Fibroblast of pulmonary artery (primary cell): Measurements from ENCODE around the gene LRRC4C.

ENCODE experiments used
- DNase-seq: peaks from one replicate; pipeline ENCODE4 v3.0.0-alpha.2; 2010; ENCODE audit warnings: low read depth
- H3K4me3 ChIP-seq: replicated peaks from 2 replicates; pipeline ENCODE4 v1.5.1; 2011; ENCODE audit warnings: low read depth, mild to moderate bottlenecking, control low read depth, low read length, moderate library complexity
- TF ChIP-seq, protein P1 (sequence below): IDR thresholded peaks from 2 replicates; pipeline ENCODE4 v1.5.1; 2011; ENCODE audit warnings: mild to moderate bottlenecking, control low read depth, low read length, inconsistent platforms; ENCODE audit errors: missing control alignments

Gene LRRC4C

DNA sequence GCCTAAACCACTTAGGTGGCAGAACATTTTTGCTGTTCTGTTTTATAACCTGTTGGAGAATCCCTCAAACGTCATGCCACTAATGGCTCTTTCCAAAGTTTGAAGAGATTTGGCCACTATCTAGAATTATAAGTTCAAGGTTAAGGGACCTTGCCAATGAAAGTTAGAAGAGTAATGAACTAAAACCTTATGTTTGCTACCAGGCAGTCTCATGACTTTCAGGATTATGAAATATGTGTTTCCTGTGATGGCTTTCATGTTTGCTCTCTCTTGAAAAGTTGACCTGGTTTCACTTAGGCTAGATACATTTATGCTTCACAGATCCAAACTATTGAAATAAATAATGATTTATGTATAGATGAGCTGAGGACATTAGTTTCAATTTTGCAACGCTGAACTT, 340.0 kb downstream of the LRRC4C start:
- TF ChIP-seq, protein P1, sequence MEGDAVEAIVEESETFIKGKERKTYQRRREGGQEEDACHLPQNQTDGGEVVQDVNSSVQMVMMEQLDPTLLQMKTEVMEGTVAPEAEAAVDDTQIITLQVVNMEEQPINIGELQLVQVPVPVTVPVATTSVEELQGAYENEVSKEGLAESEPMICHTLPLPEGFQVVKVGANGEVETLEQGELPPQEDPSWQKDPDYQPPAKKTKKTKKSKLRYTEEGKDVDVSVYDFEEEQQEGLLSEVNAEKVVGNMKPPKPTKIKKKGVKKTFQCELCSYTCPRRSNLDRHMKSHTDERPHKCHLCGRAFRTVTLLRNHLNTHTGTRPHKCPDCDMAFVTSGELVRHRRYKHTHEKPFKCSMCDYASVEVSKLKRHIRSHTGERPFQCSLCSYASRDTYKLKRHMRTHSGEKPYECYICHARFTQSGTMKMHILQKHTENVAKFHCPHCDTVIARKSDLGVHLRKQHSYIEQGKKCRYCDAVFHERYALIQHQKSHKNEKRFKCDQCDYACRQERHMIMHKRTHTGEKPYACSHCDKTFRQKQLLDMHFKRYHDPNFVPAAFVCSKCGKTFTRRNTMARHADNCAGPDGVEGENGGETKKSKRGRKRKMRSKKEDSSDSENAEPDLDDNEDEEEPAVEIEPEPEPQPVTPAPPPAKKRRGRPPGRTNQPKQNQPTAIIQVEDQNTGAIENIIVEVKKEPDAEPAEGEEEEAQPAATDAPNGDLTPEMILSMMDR = no peak
- H3K4me3 ChIP-seq = no peak overlapping the region
- DNase-seq = no peak

DNA sequence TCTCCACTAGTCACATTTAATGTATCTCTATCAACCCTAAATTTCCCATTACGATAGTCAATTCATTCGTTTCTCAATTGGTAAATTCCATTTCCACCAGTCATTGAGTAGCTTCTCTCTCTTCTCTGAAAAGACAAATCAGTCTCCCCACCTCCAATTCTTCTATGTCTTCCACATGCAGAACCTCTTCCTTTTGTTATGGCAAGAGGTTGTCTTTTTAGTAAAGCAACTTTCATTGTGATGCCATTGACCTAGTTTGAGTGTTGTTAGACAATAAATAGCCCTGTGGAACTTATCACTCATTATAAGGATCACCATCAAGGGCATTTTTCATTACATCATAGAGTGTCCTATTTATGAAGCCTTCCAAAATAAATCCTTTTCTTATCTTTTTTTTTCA, 340.9 kb downstream of the LRRC4C start:
- TF ChIP-seq, protein P1 = no peak

DNA sequence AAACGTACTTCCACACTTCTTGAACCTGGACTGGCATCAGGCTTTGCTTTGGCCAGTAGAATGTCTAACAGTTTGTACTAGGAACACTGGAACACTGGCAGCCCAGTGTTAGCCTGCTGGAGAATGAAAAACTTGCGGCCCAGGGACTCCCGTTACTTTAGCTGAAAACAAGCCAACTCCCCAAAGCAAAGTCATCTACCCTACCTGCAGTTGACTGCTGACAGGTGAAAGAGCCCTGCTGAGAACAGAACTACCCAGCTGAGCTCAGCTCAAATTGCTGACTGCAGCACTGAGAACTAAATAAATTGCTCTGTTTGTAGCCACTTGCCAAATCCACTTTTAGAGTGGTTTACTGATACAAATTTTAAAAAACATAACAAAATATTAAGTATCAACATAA, 342.5 kb downstream of the LRRC4C start:
- no peak for DNase-seq

More for the DNA sequence above, 340.9 kb downstream of the LRRC4C start:
- DNase-seq = no peak
- no peak overlapping the region for H3K4me3 ChIP-seq

DNA sequence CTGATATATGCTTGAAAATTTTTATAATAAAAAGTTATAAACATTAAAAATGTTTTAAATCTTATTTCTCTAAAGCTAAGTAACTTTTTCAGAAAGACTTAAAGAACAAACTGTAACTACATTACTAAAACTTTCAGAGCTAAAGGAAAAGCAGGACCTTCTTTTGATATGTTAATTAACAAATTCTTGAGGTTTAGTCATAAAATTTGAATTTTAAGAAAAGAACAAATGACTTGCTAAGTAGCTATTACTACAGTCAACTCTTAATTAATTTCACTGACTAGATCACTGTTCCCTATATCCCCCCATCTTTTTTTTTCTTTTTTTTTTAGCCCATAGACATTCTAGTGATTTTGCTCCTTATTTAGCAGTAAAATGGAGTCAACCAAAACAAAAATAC, 344.4 kb downstream of the LRRC4C start:
- TF ChIP-seq, protein P1 = no peak
- H3K4me3 ChIP-seq = no peak overlapping the region
- no peak for DNase-seq

More for the DNA sequence above, 342.5 kb downstream of the LRRC4C start:
- H3K4me3 ChIP-seq = no peak overlapping the region
- TF ChIP-seq, protein P1 = no peak

DNA sequence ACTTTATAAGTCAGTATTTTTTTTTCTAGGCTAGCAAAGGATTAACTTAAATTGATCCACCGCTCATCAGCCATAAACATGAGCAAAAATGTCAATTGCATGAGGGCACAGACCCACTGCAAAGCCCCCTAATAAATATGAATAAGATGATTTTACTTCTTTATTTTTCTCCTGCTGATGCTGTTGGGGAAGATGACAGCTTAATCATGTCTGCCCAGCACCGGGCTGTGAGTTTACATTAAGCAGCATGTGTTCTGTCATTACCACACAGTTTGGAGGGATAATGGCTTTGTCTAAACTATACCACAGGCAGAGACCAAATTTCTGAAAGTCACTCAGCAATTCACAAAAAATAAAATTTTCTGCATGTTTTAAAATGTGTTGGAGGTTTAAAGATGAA, 346.3 kb downstream of the LRRC4C start:
- TF ChIP-seq, protein P1 = no peak
- DNase-seq = no peak
- H3K4me3 ChIP-seq = no peak overlapping the region

DNA sequence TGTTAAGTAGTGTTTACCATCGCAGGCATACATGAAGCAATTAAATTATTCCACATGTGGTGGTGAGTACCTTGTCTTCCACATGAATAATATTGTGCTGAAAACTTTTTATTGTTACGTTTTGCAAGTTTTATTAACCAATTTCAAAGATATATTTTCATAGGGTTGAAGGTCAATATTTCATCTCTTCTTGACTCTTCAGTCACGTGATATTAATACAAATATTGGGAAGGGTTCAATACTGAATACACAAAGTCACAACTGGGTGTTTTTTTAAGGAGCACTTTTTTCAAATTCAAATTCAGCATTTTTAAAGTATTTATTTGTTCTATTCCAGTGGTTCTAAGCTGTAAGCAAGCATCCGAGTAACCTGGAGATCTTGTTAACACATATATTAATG, 348.9 kb downstream of the LRRC4C start:
- TF ChIP-seq, protein P1 = no peak
- no peak overlapping the region for H3K4me3 ChIP-seq
- DNase-seq = no peak

DNA sequence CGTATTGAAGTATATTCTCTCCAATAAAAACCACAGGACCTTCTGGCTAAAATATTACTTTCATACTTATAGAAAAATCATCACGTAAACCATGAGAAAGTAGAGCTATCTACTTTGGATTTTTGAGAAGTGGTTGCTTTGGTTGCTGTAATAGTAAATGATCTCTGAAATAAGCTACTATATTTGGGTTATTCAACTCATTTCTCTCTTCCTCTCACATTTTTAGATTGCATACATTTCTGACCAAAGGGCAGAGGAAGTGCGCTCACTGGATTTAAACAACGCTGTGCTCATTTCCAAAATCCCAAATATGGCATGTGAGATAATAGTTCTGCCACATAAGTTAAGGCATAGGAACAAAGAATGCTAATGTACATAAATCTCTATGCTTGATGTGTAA, 357.0 kb downstream of the LRRC4C start:
- DNase-seq = no peak
- TF ChIP-seq, protein P1 = no peak

More for the DNA sequence above, 357.0 kb downstream of the LRRC4C start:
- no peak overlapping the region for H3K4me3 ChIP-seq
